ENCODE data around the gene DHDH. TPM values are rescaled to one million over a fixed set of nuclear protein-coding genes. Genes with fewer than 3 reads are reported as not detected.
A peak's percentile ranks its signal among the peaks of the same experiment; 100 is the strongest.

DHDH gene
- total and polyA plus RNA-seq, 2 of the 13 experiments (the other 11 are each of a cell fraction or from before 2014, with no cell fraction given), result 0.13 to 0.91 TPM

DNA sequence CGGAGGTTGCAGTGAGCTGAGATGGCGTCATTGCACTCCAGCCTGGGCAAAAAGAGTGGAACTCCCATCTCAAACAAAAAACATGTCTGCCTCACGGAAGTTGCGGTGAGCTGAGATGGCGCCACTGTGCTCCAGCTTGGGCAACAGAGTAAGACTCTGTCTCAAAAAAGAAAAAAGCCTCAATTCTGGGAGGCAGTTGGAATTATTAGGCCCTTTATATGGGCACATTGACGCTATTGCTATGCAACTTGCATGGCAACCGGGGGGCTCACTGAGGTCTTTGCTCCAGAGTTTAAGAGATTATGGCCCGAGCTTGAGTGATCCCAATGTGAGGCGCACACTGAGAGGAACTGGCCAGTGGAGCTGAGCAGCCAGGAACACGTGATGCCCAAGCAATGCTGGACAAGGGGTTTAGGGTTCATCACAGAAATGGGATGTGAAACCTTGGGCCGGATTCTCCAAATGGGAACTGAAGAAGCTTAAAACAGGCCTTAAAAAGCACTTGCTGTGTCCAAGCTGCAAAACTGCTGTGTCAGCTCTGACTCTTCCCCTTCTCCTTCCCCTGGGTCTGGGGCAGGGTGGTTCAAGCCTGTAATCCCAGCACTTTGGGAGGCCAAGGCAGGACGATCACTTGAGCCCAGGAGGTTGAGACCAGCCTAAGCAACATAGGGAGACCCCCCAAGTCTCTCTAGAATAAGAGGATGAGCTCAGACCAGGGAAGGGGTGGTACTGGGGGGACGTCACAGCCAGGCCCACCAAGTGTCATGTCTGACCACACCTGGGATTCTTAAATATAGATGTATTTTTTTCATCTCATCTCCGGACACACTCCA is 34.1 kb downstream of the DHDH start (continued):
- TF ChIP-seq FOXM1 (CRISPR knock-in tag; IDR thresholded peaks at IDR 0.05) (no peak), KDM1A (CRISPR knock-in tag; IDR thresholded peaks at IDR 0.05) (no peak), ZNF292 (CRISPR knock-in tag; IDR thresholded peaks at IDR 0.05; ENCODE audit: borderline replicate concordance, low read depth) (no peak), ZFP1 (CRISPR knock-in tag; IDR thresholded peaks at IDR 0.05) (0 out of 2 replicates have a peak, but pooled peaks have one; percentile 19), CENPX (CRISPR knock-in tag; IDR thresholded peaks at IDR 0.05) (no peak), ELF3 (CRISPR knock-in tag; IDR thresholded peaks at IDR 0.05) (peak; percentile 23; the same call in 1 of the 2 replicates), ZFX (CRISPR knock-in tag; IDR thresholded peaks at IDR 0.05; ENCODE audit: low read depth) (peak; percentile 42; the same call in 1 of the 2 replicates), ZNF234 (CRISPR knock-in tag; conservative IDR thresholded peaks at IDR 0.05) (no peak), ZNF629 (CRISPR knock-in tag; conservative IDR thresholded peaks at IDR 0.05) (0 out of 2 replicates have a peak, but pooled peaks have one; percentile 5), PHF20 (CRISPR knock-in tag; IDR thresholded peaks at IDR 0.05) (no peak), EED (CRISPR knock-in tag; IDR thresholded peaks at IDR 0.05) (0 out of 2 replicates have a peak, but pooled peaks have one; percentile 71), FIP1L1 (IDR thresholded peaks at IDR 0.05; ENCODE audit: borderline replicate concordance, insufficient read depth, low read depth, low read length) (peak; percentile 97; the same call in 1 of the 2 replicates), NCOA1 (CRISPR knock-in tag; IDR thresholded peaks at IDR 0.05) (no peak), MEIS1 (CRISPR knock-in tag; IDR thresholded peaks at IDR 0.05; ENCODE audit: borderline replicate concordance) (no peak), ONECUT2 (CRISPR knock-in tag; IDR thresholded peaks at IDR 0.05) (no peak), RARG (CRISPR knock-in tag; IDR thresholded peaks at IDR 0.05; ENCODE audit: low read depth) (no peak), ZNF331 (CRISPR knock-in tag; IDR thresholded peaks at IDR 0.05) (peak; percentile 32), ZNF160 (CRISPR knock-in tag; IDR thresholded peaks at IDR 0.05) (no peak)
- TF ChIP-seq, protein P1, sequence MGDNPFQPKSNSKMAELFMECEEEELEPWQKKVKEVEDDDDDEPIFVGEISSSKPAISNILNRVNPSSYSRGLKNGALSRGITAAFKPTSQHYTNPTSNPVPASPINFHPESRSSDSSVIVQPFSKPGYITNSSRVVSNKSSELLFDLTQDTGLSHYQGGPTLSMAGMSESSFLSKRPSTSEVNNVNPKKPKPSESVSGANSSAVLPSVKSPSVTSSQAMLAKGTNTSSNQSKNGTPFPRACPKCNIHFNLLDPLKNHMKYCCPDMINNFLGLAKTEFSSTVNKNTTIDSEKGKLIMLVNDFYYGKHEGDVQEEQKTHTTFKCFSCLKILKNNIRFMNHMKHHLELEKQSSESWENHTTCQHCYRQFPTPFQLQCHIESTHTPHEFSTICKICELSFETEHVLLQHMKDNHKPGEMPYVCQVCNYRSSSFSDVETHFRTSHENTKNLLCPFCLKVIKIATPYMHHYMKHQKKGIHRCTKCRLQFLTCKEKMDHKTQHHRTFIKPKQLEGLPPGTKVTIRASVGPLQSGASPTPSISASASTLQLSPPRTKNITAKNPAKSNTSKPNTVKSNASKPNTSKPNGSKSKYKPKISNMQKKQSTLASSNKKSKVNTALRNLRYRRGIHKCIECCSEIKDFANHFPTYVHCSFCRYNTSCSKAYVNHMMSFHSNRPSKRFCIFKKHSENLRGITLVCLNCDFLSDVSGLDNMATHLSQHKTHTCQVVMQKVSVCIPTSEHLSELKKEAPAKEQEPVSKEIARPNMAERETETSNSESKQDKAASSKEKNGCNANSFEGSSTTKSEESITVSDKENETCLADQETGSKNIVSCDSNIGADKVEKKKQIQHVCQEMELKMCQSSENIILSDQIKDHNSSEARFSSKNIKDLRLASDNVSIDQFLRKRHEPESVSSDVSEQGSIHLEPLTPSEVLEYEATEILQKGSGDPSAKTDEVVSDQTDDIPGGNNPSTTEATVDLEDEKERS (CRISPR knock-in tag; IDR thresholded peaks at IDR 0.05), result no peak
- TF ChIP-seq, protein P2, sequence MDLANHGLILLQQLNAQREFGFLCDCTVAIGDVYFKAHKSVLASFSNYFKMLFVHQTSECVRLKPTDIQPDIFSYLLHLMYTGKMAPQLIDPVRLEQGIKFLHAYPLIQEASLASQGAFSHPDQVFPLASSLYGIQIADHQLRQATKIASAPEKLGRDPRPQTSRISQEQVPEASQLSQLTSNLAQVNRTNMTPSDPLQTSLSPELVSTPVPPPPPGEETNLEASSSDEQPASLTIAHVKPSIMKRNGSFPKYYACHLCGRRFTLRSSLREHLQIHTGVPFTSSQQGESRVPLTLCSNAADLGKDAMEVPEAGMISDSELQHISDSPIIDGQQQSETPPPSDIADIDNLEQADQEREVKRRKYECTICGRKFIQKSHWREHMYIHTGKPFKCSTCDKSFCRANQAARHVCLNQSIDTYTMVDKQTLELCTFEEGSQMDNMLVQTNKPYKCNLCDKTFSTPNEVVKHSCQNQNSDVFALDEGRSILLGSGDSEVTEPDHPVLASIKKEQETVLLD (CRISPR knock-in tag; IDR thresholded peaks at IDR 0.05; ENCODE audit: low read depth), result peak; percentile 50; the same call in 1 of the 2 replicates
- TF ChIP-seq, protein P3, sequence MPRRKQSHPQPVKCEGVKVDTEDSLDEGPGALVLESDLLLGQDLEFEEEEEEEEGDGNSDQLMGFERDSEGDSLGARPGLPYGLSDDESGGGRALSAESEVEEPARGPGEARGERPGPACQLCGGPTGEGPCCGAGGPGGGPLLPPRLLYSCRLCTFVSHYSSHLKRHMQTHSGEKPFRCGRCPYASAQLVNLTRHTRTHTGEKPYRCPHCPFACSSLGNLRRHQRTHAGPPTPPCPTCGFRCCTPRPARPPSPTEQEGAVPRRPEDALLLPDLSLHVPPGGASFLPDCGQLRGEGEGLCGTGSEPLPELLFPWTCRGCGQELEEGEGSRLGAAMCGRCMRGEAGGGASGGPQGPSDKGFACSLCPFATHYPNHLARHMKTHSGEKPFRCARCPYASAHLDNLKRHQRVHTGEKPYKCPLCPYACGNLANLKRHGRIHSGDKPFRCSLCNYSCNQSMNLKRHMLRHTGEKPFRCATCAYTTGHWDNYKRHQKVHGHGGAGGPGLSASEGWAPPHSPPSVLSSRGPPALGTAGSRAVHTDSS (CRISPR knock-in tag; conservative IDR thresholded peaks at IDR 0.05), result no peak
